ENCODE data around the gene CACNG1.

CACNG1 gene

GRCh38 chr17:67044016-67044772 lies at the start of gene CACNG1:
CACNG1 (plus strand) TSS chr17:67044554; CDS start chr17:67044661, 107 bp downstream.
- no peak for DNase-seq

GRCh38 chr17:66994930-66995535 lies 49.3 kb upstream of the CACNG1 start:
- DNase-seq: no peak

GRCh38 chr17:66995944-66996343 lies 48.4 kb upstream of the CACNG1 start:
- DNase-seq: no peak

- DNase-seq: no peak
Observed at GRCh38 chr17:66996926-66997325, 47.4 kb upstream of the CACNG1 start.

GRCh38 chr17:67003231-67003630 lies 41.1 kb upstream of the CACNG1 start:
- no peak for DNase-seq

- no peak for DNase-seq
Observed at GRCh38 chr17:67004181-67004580, 40.2 kb upstream of the CACNG1 start.

GRCh38 chr17:67007266-67007665 lies 37.1 kb upstream of the CACNG1 start:
- DNase-seq: no peak

- DNase-seq: no peak
Observed at GRCh38 chr17:67008101-67008500, 36.3 kb upstream of the CACNG1 start.

GRCh38 chr17:67011527-67012175 lies 32.7 kb upstream of the CACNG1 start:
- DNase-seq: no peak

- no peak for DNase-seq
Observed at GRCh38 chr17:67013891-67014290, 30.5 kb upstream of the CACNG1 start.

GRCh38 chr17:67015001-67015400 lies 29.4 kb upstream of the CACNG1 start:
- no peak for DNase-seq

GRCh38 chr17:67016039-67016762 lies 28.2 kb upstream of the CACNG1 start:
- DNase-seq: no peak

GRCh38 chr17:67017910-67018309 lies 26.4 kb upstream of the CACNG1 start:
- DNase-seq: no peak

GRCh38 chr17:67018471-67019434 lies 25.6 kb upstream of the CACNG1 start:
- DNase-seq: no peak

GRCh38 chr17:67019809-67020208 lies 24.5 kb upstream of the CACNG1 start:
- DNase-seq: no peak

- DNase-seq: no peak
Observed at GRCh38 chr17:67020293-67020766, 24.0 kb upstream of the CACNG1 start.

- DNase-seq: peak; percentile 7
Observed at GRCh38 chr17:67021196-67021595, 23.2 kb upstream of the CACNG1 start.

GRCh38 chr17:67021743-67022450 lies 22.5 kb upstream of the CACNG1 start:
- no peak for DNase-seq

- no peak for DNase-seq
Observed at GRCh38 chr17:67022451-67022810, 21.9 kb upstream of the CACNG1 start.

- DNase-seq: no peak
Observed at GRCh38 chr17:67024736-67025135, 19.6 kb upstream of the CACNG1 start.

GRCh38 chr17:67025216-67025792 lies 19.1 kb upstream of the CACNG1 start:
- no peak for DNase-seq

Data from stimulated activated CD4-positive, alpha-beta T cell treated with anti-CD3 and anti-CD28 coated beads, Interleukin-15, amount 100 ng/mL, for 24 hours (primary cell).